Large intestine (tissue), 3 donors: ENCODE results near the gene TRAF5. TPM values are rescaled to one million over a fixed set of nuclear protein-coding genes. Genes with fewer than 3 reads are reported as not detected.

Experiments
- DNase-seq, 2 donors: peaks; one replicate each; pipeline versions ENCODE4 v3.0.0 to v3.0.0-alpha.2; 2013
- H3K27ac ChIP-seq: one replicate; pipeline ENCODE4 v1.5.1; 2013; ENCODE audit warnings: low read length
- H3K27me3 ChIP-seq: 2 replicates; pipeline ENCODE4 v1.6.1; 2013; ENCODE audit warnings: low read length; ENCODE audit not compliant: control insufficient read depth, insufficient read depth
- H3K36me3 ChIP-seq: 2 replicates; pipeline ENCODE4 v1.6.1; 2013; ENCODE audit warnings: low read length; ENCODE audit not compliant: control insufficient read depth, insufficient read depth
- H3K4me1 ChIP-seq: one replicate; pipeline ENCODE4 v1.6.1; 2013; ENCODE audit warnings: low read length; ENCODE audit not compliant: control insufficient read depth, insufficient read depth
- H3K4me3 ChIP-seq: one replicate; pipeline ENCODE4 v1.5.1; 2013; ENCODE audit warnings: low read length
- H3K9me3 ChIP-seq: one replicate; pipeline ENCODE4 v1.6.1; 2013; ENCODE audit warnings: mild to moderate bottlenecking, low read depth, low read length, moderate library complexity; ENCODE audit not compliant: control insufficient read depth
- WGBS: methylation state at CpG from one replicate; pipeline ENCODE4 v1.1.5; 2013; ENCODE audit warnings: low lambda C conversion rate; ENCODE audit not compliant: insufficient coverage; 5-methylcytosine and 5-hydroxymethylcytosine counted together
- polyA plus RNA-seq: library from polyadenylated mRNA; unstranded; fragments of 120-200 nt; gene quantifications from one replicate; pipeline ENCODE4 v1.2.1, GENCODE V29; 2013

TRAF5 gene
- polyA plus RNA-seq, 1 donor: 26.1 TPM

DNA sequence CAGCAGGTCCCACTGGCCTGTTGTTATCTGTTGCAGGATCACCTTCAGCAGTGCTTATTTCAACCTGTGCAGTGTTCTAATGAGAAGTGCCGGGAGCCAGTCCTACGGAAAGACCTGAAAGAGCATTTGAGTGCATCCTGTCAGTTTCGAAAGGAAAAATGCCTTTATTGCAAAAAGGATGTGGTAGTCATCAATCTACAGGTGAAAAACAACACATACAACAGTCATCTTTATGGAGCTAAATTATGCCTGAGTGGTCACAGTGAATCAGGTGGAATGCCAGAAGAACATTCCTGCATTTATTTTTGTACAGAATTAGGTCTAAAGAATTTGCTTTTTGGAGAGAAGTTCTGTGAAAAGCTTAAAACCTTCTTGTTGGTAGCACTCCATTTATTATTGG is 33.2 kb downstream of the TRAF5 start:
- 100% methylated on average over 2 of the region's 3 CpGs for WGBS
- H3K27me3 ChIP-seq: no peaks in the 10 kb centered on the region
- H3K4me1 ChIP-seq: no peaks in the 10 kb centered on the region
- no peak for DNase-seq
- no peaks in the 10 kb centered on the region for H3K9me3 ChIP-seq
- no peak overlapping the region for H3K27ac ChIP-seq
- H3K4me3 ChIP-seq: no peak overlapping the region
- H3K36me3 ChIP-seq: peaks cover 17% of the 10 kb centered on the region

DNA sequence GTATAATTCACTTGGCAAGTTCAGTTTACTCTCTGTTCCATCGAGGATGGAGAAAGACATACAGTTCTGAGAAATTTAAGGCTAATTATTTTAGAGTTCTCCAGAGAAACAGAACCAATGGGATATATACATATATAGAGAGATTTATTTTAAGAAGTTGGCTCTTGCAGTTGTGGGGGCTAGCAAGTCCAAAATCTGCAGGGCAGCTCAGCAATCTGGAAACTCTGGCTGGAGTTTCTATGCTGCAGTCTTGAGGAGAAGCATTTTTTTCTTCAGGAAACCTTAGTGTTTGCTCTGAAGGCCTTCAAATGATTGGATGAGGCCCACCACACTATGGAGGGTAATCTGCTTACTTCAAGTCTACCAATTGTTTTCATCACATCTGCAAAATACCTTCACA is 34.6 kb downstream of the TRAF5 start:
- 100% methylated on average over 1 of the region's 1 CpG for WGBS
- DNase-seq: no peak
- no peak overlapping the region for H3K4me3 ChIP-seq
- H3K4me1 ChIP-seq: no peaks in the 10 kb centered on the region
- peaks cover 17% of the 10 kb centered on the region for H3K36me3 ChIP-seq
- H3K27ac ChIP-seq: no peak overlapping the region
- no peaks in the 10 kb centered on the region for H3K9me3 ChIP-seq
- H3K27me3 ChIP-seq: no peaks in the 10 kb centered on the region

DNA sequence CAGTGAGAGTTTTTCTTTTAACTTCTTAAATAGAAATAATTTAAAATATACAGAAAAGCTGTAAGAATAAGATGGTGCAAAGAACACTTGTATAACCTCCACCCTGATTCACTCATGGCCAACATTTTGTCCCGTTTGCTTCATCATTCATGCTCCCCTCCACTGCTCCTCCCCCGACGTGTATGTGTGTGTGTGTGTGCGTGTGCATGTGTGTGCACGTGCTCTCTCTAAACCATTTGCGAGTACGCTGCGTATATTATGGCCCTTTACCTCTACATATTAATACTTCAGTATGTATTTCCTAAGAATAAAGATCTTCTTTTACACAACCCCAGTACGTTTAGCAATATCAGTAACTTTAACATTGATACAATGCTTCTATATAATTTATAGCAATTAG is 43.0 kb downstream of the TRAF5 start:
- Histone ChIP-seq H3K27ac (no peak overlapping the region), H3K4me1 (no peaks in the 10 kb centered on the region), H3K36me3 (peaks cover 12% of the 10 kb centered on the region), H3K4me3 (no peak overlapping the region), H3K27me3 (no peaks in the 10 kb centered on the region), H3K9me3 (no peaks in the 10 kb centered on the region)
- no peak for DNase-seq
- WGBS: 73% methylated on average over 2 of the region's 9 CpGs

DNA sequence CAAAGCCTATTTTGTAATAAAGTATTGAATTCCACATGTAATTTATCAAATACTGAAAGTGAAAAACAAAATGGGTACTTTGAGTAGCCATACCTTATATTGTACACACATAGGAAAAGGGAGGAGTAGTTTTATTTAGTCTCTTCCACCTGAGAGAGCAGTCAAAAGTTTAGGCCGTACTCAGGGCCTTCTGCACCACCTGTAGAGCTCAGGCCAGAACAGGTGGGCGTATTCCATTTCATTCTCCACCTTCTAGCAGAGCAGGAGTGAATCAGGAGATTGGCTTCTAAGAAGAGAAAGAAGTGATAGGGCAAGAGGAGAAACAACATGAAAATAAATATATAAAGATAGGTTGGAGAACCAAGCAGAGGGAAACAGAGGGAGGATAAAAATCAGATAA is 44.0 kb downstream of the TRAF5 start:
- H3K27me3 ChIP-seq: no peaks in the 10 kb centered on the region
- H3K4me1 ChIP-seq: no peaks in the 10 kb centered on the region
- no peaks in the 10 kb centered on the region for H3K9me3 ChIP-seq
- no peak for DNase-seq
- H3K36me3 ChIP-seq: peaks cover 12% of the 10 kb centered on the region
- no peak overlapping the region for H3K27ac ChIP-seq
- no peak overlapping the region for H3K4me3 ChIP-seq
- 100% methylated on average over 1 of the region's 2 CpGs for WGBS

DNA sequence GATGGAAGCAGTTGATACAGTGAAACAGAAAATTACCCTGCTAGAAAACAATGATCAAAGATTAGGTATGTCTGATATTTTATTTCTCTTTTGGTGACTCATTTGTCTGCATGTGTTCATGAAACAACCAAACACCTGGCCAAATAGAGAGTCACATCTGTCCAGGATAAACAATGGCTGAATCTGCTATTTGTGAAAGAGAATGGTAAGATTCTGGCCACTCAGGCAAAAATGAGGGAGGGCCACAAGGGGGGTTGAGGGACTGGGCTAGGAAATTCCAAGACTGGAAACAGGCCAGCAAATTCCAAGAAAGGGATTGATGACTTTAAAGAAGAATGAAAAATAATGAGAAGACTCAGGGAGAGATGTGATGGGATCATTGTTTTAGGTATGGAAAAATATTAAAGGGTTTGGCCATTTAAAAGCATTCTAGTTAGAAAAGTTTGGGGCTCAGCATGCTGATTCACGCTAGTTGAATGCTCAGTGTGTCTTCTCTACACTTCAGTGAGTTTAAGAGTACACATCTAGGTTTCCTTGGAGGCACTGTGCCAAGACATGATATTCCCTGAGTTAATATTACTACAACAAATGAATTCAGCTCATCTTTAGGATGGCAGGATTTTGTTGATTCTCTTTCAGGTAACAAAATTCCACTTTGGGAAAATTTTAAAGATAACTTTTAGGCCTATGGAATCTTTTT is 44.9 kb downstream of the TRAF5 start:
- Histone ChIP-seq H3K9me3 (no peaks in the 10 kb centered on the region), H3K27ac (no peak overlapping the region), H3K27me3 (no peaks in the 10 kb centered on the region), H3K4me3 (no peak overlapping the region), H3K36me3 (peaks cover 19% of the 10 kb centered on the region), H3K4me1 (no peaks in the 10 kb centered on the region)
- DNase-seq: no peak
- WGBS: no CpG with 5 or more reads among the region's 1 CpG

DNA sequence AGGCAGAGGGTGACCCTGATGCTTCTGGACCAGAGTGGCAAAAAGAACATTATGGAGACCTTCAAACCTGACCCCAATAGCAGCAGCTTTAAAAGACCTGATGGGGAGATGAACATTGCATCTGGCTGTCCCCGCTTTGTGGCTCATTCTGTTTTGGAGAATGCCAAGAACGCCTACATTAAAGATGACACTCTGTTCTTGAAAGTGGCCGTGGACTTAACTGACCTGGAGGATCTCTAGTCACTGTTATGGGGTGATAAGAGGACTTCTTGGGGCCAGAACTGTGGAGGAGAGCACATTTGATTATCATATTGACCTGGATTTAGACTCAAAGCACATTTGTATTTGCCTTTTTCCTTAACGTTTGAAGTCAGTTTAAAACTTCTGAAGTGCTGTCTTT is 45.8 kb downstream of the TRAF5 start:
- Histone ChIP-seq H3K4me3 (no peak overlapping the region), H3K27me3 (no peaks in the 10 kb centered on the region), H3K9me3 (no peaks in the 10 kb centered on the region), H3K4me1 (no peaks in the 10 kb centered on the region), H3K27ac (no peak overlapping the region), H3K36me3 (peaks cover 16% of the 10 kb centered on the region)
- 80% methylated on average over 1 of the region's 4 CpGs for WGBS
- DNase-seq: no peak

DNA sequence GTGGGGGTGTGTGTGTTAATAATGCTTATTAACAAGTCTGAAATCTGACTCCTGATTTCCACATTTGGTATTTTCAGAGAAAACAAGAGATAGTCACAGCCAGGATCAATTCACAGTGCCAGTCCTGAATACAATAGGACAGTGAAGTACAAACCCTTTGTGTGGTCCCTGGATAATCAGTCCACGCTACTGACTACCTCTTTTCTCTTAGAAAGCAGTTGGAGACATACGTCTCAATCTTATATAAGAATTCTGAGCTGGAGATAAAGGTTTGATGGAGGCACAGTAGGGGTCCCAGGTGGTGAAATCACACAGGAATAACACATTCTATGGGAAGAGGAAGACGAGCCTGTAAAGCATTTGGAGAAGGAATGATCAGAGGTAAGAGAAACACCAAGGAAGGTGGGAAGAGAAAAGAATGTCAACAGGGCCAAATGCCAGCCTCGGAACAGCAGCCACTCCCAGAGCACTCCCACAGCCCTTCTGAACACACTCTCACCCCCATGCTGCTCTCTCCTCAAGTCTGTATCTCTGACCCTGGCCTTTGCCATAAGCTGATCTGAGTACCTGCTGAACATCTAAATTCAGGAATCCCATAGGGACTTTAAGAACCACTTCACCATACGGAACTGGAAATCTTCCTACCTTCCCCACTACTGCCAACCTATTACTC is 48.6 kb downstream of the TRAF5 start:
- Histone ChIP-seq H3K27me3 (no peaks in the 10 kb centered on the region), H3K4me3 (no peak overlapping the region), H3K9me3 (no peaks in the 10 kb centered on the region), H3K4me1 (no peaks in the 10 kb centered on the region), H3K27ac (no peak overlapping the region), H3K36me3 (peaks cover 13% of the 10 kb centered on the region)
- 88% methylated on average over 1 of the region's 5 CpGs for WGBS
- DNase-seq: no peak

DNA sequence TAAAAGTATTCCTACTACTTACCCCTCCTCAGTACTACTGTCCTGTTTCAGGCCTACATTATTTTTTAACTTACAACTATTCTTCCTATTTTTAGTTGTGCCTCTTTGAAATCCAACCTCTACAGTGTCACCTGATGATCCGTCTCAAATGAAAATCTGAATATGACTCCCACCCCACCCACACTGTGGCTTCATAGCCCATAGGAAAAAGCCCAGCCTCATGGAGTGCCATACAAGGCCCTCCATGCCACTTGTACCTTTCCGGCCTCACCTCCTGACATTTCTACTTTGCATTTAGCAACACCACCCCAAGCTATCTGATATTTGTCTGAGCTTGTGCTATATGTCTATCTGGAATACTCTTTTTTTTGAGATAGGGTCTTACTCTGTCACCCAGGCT is 49.3 kb downstream of the TRAF5 start:
- 83% methylated on average over 1 of the region's 2 CpGs for WGBS
- Histone ChIP-seq H3K36me3 (peaks cover 13% of the 10 kb centered on the region), H3K4me1 (no peaks in the 10 kb centered on the region), H3K27me3 (no peaks in the 10 kb centered on the region), H3K27ac (no peak overlapping the region), H3K9me3 (no peaks in the 10 kb centered on the region), H3K4me3 (no peak overlapping the region)
- no peak for DNase-seq

DNA sequence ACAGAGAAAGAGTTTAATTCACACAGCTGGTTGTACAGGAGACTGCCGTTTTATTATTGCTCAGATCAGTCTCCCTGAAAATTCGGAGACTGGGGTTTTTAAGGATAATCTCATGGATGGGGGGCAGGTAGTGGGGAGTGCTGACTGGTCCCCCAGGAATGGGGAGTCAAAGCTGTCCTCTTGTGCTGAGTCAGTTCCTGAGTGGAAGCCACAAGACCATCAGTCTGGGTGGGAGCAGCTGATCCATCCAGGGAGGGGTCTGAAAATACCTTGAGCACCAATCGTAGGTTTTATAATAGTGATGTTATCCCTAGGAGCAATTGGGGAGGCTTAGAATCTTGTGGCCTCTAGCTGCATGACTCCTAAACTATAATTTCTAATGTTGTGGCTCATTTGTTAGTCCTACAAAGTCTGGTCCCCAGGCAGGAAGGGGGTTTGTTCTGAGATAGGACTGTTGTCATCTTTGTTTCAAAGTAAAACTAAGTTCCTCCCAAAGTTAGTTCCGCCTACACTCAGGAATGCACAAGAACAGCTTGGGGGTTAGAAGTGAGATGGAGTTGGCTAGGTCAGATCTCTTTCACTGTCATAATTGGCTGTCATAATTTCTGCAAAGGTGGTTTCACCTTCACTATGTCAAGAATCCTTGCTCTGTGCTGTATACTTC is 50.3 kb downstream of the TRAF5 start:
- H3K36me3 ChIP-seq: peaks cover 13% of the 10 kb centered on the region
- WGBS: 100% methylated on average over 1 of the region's 4 CpGs
- H3K27ac ChIP-seq: no peak overlapping the region
- no peak overlapping the region for H3K4me3 ChIP-seq
- H3K27me3 ChIP-seq: no peaks in the 10 kb centered on the region
- DNase-seq: no peak
- H3K9me3 ChIP-seq: no peaks in the 10 kb centered on the region
- H3K4me1 ChIP-seq: no peaks in the 10 kb centered on the region

DNA sequence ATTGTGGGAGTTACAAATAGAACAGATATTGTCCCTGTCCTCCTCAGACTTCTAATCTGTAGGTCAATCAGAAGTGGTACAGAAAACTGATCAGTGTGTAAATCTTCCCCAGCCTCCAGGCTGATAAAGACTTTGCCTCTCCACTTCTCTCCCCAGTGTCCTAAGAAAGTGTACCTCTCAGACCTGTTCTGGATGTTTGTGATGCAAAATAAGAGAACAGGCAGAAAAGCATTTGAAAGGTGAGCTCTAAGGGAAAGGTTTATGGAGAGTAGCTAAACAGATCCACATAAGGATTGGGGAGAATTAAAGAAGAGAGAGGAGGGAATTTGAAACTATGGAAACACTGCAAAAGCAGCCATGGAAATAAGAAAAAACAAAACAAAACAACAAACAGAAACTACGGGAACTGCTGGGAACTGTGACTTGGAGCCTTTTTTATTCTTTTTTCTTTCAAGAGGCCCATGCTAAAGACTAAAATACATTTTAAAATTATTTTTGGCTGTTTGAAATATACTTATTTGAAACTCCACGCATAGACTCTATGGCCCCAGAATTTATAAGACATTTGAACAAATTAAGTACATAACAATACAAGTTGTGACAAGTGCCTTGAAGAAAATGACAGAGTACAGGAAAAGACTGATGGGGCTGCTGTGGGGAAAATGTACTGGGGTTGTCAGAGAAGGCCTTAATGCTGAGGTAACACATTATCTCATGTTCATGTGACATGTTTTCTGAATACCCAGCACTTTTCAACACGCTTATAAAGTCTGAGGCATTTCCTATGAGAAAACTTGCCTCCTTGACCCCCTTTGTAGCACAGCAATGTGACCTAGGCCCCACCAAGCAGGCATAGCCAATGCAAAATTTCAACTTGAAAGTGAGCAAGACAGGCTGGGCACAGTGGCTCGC is 51.2 kb downstream of the TRAF5 start:
- no peak overlapping the region for H3K4me3 ChIP-seq
- no peaks in the 10 kb centered on the region for H3K27me3 ChIP-seq
- 88% methylated on average over 2 of the region's 4 CpGs for WGBS
- H3K9me3 ChIP-seq: no peaks in the 10 kb centered on the region
- H3K4me1 ChIP-seq: no peaks in the 10 kb centered on the region
- DNase-seq: peak; percentile 27 to 53
- peak overlapping the region; percentile 21 for H3K27ac ChIP-seq
- peaks cover 8% of the 10 kb centered on the region for H3K36me3 ChIP-seq
